Prostate gland (tissue), 2 donors: Measurements from ENCODE around the gene CAMK2B.

Experiments
- CTCF ChIP-seq, 4 experiments: fragments of 200-600 bp in 2 of 4; fragments of 450-650 bp in 2 of 4; sonication (generic) in 2 of 4; IDR thresholded peaks; 1 replicate in 3 of 4; 2 replicates in 1 of 4; pipeline ENCODE4 v1.5.1; 2016 to 2019; ENCODE audit warnings: antibody characterized with exemption in 4 of 4, mild to moderate bottlenecking in 2 of 4, moderate library complexity in 2 of 4
- POLR2A ChIP-seq: fragments of 450-650 bp; IDR thresholded peaks from one replicate; pipeline ENCODE4 v1.6.1; 2016; ENCODE audit warnings: antibody characterized with exemption, mild to moderate bottlenecking

DNA sequence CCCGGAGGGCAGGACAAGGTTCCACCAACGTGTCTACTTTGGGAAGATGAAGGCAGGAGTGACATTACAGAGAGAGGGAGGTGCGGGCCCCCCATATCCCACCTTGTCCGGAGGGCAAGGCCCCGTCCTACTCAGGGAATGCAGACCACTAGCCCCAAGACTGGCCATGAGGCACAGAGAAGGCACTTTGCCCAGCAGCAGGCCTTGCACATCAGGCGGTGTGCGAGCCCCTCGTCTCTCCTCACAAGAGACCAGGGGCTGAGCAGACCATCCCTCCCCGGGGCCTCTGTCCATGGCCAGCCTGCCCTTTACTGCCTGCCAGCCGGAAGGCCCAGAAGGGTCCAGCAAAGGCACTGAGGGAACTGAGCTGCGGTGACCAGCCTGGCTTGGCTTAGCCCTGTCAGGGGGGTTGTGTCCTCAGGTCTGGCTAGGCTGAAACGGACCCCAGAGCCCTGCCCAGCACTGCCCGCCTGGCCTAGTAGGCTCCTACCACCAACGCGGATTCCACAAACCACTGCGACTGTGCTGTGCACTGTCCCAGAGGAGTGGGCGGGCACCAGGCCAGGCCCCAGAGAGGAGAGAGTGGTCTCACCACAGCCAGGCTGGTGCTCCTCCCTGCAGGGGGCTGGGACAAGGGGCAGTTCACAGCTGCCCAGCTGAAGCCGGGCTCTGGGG lies 16.7 kb downstream of the CAMK2B start:
- TF ChIP-seq POLR2A (no peak), CTCF (IDR thresholded peaks at IDR 0.05) (no peak)
